Measurements from ENCODE around the gene CCDC184.

DNA sequence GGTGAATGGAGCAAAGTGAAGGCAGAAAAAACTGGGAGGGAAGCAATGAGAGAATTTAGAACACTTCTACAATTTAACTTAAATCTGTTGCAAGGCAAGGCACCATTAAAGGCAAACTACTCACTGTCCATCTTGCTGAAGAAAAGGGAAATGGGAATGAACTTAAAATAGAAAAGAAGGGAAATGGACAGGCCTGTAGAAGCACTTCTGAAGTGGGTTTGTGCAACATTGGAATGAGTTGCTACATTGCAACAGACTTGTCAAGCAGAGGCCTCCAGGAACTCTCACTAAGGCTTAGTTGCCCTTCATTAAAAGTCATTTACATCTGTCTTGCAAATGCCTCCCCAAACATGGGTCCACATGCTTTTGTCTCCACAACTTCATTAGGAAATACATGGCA, 33.3 kb downstream of the CCDC184 start:
- TF ChIP-seq, protein P1, sequence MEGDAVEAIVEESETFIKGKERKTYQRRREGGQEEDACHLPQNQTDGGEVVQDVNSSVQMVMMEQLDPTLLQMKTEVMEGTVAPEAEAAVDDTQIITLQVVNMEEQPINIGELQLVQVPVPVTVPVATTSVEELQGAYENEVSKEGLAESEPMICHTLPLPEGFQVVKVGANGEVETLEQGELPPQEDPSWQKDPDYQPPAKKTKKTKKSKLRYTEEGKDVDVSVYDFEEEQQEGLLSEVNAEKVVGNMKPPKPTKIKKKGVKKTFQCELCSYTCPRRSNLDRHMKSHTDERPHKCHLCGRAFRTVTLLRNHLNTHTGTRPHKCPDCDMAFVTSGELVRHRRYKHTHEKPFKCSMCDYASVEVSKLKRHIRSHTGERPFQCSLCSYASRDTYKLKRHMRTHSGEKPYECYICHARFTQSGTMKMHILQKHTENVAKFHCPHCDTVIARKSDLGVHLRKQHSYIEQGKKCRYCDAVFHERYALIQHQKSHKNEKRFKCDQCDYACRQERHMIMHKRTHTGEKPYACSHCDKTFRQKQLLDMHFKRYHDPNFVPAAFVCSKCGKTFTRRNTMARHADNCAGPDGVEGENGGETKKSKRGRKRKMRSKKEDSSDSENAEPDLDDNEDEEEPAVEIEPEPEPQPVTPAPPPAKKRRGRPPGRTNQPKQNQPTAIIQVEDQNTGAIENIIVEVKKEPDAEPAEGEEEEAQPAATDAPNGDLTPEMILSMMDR (IDR thresholded peaks at IDR 0.05; ENCODE audit: low read depth, low read length) = no peak
- TF ChIP-seq EZH2phosphoT487 (IDR thresholded peaks at IDR 0.05; ENCODE audit: low read depth) = no peak
